Mononuclear cell (primary cell): ENCODE results near the gene CRAMP1. TPM values are rescaled to one million over a fixed set of nuclear protein-coding genes. Genes with fewer than 3 reads are reported as not detected.
"Not testable (repeated sequence)": the region's sequence is repeated elsewhere in the genome, so short reads cannot be mapped to it uniquely, and the experiment has no call there.

Experiments used
- H3K27me3 ChIP-seq: 2 replicates; pipeline ENCODE4 v1.6.0; 2011; ENCODE audit warnings: low read length, control low read depth; ENCODE audit not compliant: insufficient read depth
- H3K4me1 ChIP-seq: 2 replicates; pipeline ENCODE4 v1.5.1; 2011; ENCODE audit warnings: mild to moderate bottlenecking, low read length, control low read depth; ENCODE audit not compliant: insufficient read depth
- H3K4me3 ChIP-seq: 2 replicates; pipeline ENCODE4 v1.5.1; 2011; ENCODE audit warnings: mild to moderate bottlenecking, low read length, moderate library complexity
- H3K9me3 ChIP-seq: 2 replicates; pipeline ENCODE4 v1.5.1; 2011; ENCODE audit warnings: low read depth, mild to moderate bottlenecking, control low read depth, low read length
- total RNA-seq: library from RNA; depleted of rRNA; stranded (reverse); fragments of >200 nt; gene quantifications from one replicate; pipeline ENCODE4 v1.2.3, GENCODE V29; 2012

Gene CRAMP1
- total RNA-seq, 1 donor, result 11.2 TPM

- no peaks in the 10 kb centered on the region for H3K4me1 ChIP-seq
- H3K27me3 ChIP-seq, result no peaks in the 10 kb centered on the region
- H3K9me3 ChIP-seq, result no peaks in the 10 kb centered on the region
- no peak overlapping the region for H3K4me3 ChIP-seq
Observed at GRCh38 chr16:1688807-1689560, 76.8 kb downstream of the CRAMP1 start.

- no peaks in the 10 kb centered on the region for H3K27me3 ChIP-seq
- no peaks in the 10 kb centered on the region for H3K4me1 ChIP-seq
Observed at GRCh38 chr16:1689853-1690252, 77.7 kb downstream of the CRAMP1 start.

GRCh38 chr16:1690810-1691209, 78.7 kb downstream of the CRAMP1 start:
- Histone ChIP-seq H3K9me3 (no peaks in the 10 kb centered on the region), H3K4me1 (no peaks in the 10 kb centered on the region), H3K27me3 (no peaks in the 10 kb centered on the region), H3K4me3 (no peak overlapping the region)

More at GRCh38 chr16:1689853-1690252, 77.7 kb downstream of the CRAMP1 start:
- Histone ChIP-seq H3K9me3 (no peaks in the 10 kb centered on the region), H3K4me3 (no peak overlapping the region)

GRCh38 chr16:1691276-1691675, 79.1 kb downstream of the CRAMP1 start:
- Histone ChIP-seq H3K4me1 (no peaks in the 10 kb centered on the region), H3K9me3 (no peaks in the 10 kb centered on the region), H3K4me3 (no peak overlapping the region), H3K27me3 (no peaks in the 10 kb centered on the region)

GRCh38 chr16:1691956-1692355, 79.8 kb downstream of the CRAMP1 start:
- Histone ChIP-seq H3K4me1 (no peaks in the 10 kb centered on the region), H3K9me3 (no peaks in the 10 kb centered on the region), H3K27me3 (no peaks in the 10 kb centered on the region), H3K4me3 (no peak overlapping the region)

- Histone ChIP-seq H3K4me3 (no peak overlapping the region), H3K27me3 (no peaks in the 10 kb centered on the region), H3K4me1 (no peaks in the 10 kb centered on the region), H3K9me3 (no peaks in the 10 kb centered on the region)
Observed at GRCh38 chr16:1696863-1697262, 84.7 kb downstream of the CRAMP1 start.

GRCh38 chr16:1698680-1699079, 86.5 kb downstream of the CRAMP1 start:
- H3K27me3 ChIP-seq, result no peaks in the 10 kb centered on the region
- no peak overlapping the region for H3K4me3 ChIP-seq
- no peaks in the 10 kb centered on the region for H3K4me1 ChIP-seq
- no peaks in the 10 kb centered on the region for H3K9me3 ChIP-seq

- Histone ChIP-seq H3K4me3 (no peak overlapping the region), H3K4me1 (peaks cover 8% of the 10 kb centered on the region), H3K27me3 (no peaks in the 10 kb centered on the region), H3K9me3 (no peaks in the 10 kb centered on the region)
Observed at GRCh38 chr16:1700246-1700645, 88.1 kb downstream of the CRAMP1 start.

- Histone ChIP-seq H3K9me3 (no peaks in the 10 kb centered on the region), H3K27me3 (no peaks in the 10 kb centered on the region), H3K4me3 (no peak overlapping the region), H3K4me1 (peaks cover 9% of the 10 kb centered on the region)
Observed at GRCh38 chr16:1701216-1701878, 89.2 kb downstream of the CRAMP1 start.

GRCh38 chr16:1705324-1705687, 93.1 kb downstream of the CRAMP1 start:
- peaks cover 33% of the 10 kb centered on the region for H3K4me1 ChIP-seq
- H3K9me3 ChIP-seq, H3K27me3 ChIP-seq: not testable (repeated sequence)
- peak overlapping the region; percentile 81 for H3K4me3 ChIP-seq

- Histone ChIP-seq H3K27me3 (no peaks in the 10 kb centered on the region), H3K9me3 (no peaks in the 10 kb centered on the region), H3K4me3 (peak within 1 kb of the TSS; percentile 81), H3K4me1 (peaks cover 33% of the 10 kb centered on the region)
Observed at GRCh38 chr16:1705688-1706385, 93.7 kb downstream of the CRAMP1 start, which contains the start of gene MAPK8IP3. MAPK8IP3 (plus strand) TSS chr16:1706195; CDS start chr16:1706340, 145 bp downstream.

- Histone ChIP-seq H3K4me3 (peak overlapping the region; percentile 81), H3K27me3 (no peaks in the 10 kb centered on the region), H3K4me1 (peaks cover 35% of the 10 kb centered on the region), H3K9me3 (no peaks in the 10 kb centered on the region)
Observed at GRCh38 chr16:1706386-1707192, 94.4 kb downstream of the CRAMP1 start.

- Histone ChIP-seq H3K9me3 (no peaks in the 10 kb centered on the region), H3K27me3 (no peaks in the 10 kb centered on the region), H3K4me1 (peaks cover 39% of the 10 kb centered on the region), H3K4me3 (peak overlapping the region; percentile 81)
Observed at GRCh38 chr16:1707193-1707790, 95.1 kb downstream of the CRAMP1 start.

- Histone ChIP-seq H3K9me3 (no peaks in the 10 kb centered on the region), H3K27me3 (no peaks in the 10 kb centered on the region), H3K4me3 (no peak overlapping the region), H3K4me1 (peaks cover 48% of the 10 kb centered on the region)
Observed at GRCh38 chr16:1708083-1708767, 96.1 kb downstream of the CRAMP1 start.
